HTERT RPE-1 (cell line): Measurements from ENCODE around the gene UMPS.

Experiments used
- in situ Hi-C: fragments of 300-500 bp; cut with MboI; formaldehyde crosslinking; loops from 4 replicates; pipeline ENCODE4 v1.14.3; 2020; ENCODE audit warnings: low sequenced_read_pairs

The UMPS gene

GRCh38 chr3:124730129-124730940 is at the start of gene UMPS:
Gene UMPS (plus strand): TSS chr3:124730452. CDS start chr3:124730472, 20 bp downstream.
- in situ Hi-C loops, result no loop called here

- in situ Hi-C loops, result no loop called here
These were observed 49.7 kb upstream of the UMPS start for GRCh38 chr3:124680521-124680920.

- in situ Hi-C loops, result no loop called here
These were observed 48.0 kb upstream of the UMPS start for GRCh38 chr3:124682263-124682662.

GRCh38 chr3:124684459-124684858 is 45.8 kb upstream of the UMPS start:
- in situ Hi-C loops, result no loop called here

- in situ Hi-C loops, result no loop called here
These were observed 45.2 kb upstream of the UMPS start for GRCh38 chr3:124685067-124685466.

GRCh38 chr3:124685481-124685880 is 44.8 kb upstream of the UMPS start:
- in situ Hi-C loops, result no loop called here

GRCh38 chr3:124686028-124686670 is 44.1 kb upstream of the UMPS start:
- in situ Hi-C loops, result no loop called here

- in situ Hi-C loops, result no loop called here
These were observed 41.4 kb upstream of the UMPS start for GRCh38 chr3:124688581-124689454.

- in situ Hi-C loops, result no loop called here
These were observed 38.7 kb upstream of the UMPS start for GRCh38 chr3:124691599-124691998.

GRCh38 chr3:124694486-124694885 is 35.8 kb upstream of the UMPS start:
- in situ Hi-C loops, result no loop called here

- in situ Hi-C loops, result no loop called here
These were observed 34.9 kb upstream of the UMPS start for GRCh38 chr3:124695369-124695768.

GRCh38 chr3:124696006-124696405 is 34.2 kb upstream of the UMPS start:
- in situ Hi-C loops, result no loop called here

GRCh38 chr3:124697302-124697701 is 33.0 kb upstream of the UMPS start:
- in situ Hi-C loops, result no loop called here

GRCh38 chr3:124698030-124698770 is 32.1 kb upstream of the UMPS start:
- in situ Hi-C loops, result no loop called here

GRCh38 chr3:124699051-124699450 is 31.2 kb upstream of the UMPS start:
- in situ Hi-C loops, result no loop called here

- in situ Hi-C loops, result no loop called here
These were observed 30.4 kb upstream of the UMPS start for GRCh38 chr3:124699686-124700396.

GRCh38 chr3:124700880-124701684 is 29.2 kb upstream of the UMPS start:
- in situ Hi-C loops, result no loop called here

- in situ Hi-C loops, result no loop called here
These were observed 28.6 kb upstream of the UMPS start for GRCh38 chr3:124701687-124702086.

- in situ Hi-C loops, result no loop called here
These were observed 27.3 kb upstream of the UMPS start for GRCh38 chr3:124702950-124703349.
